Sigmoid colon (tissue), 4 donors: ENCODE data around the gene BBS4.
"Not testable (repeated sequence)": the region's sequence is repeated elsewhere in the genome, so short reads cannot be mapped to it uniquely, and the experiment has no call there.

ENCODE experiments used
- CTCF ChIP-seq, 4 experiments: fragments of 450-650 bp in 3 of 4; fragments of 200-600 bp in 1 of 4; IDR thresholded peaks; one replicate each; pipeline ENCODE4 v1.5.1; 2016 to 2019; ENCODE audit warnings: antibody characterized with exemption in 4 of 4, mild to moderate bottlenecking in 3 of 4, moderate library complexity in 2 of 4
- EP300 ChIP-seq, 4 donors: sonication (generic); formaldehyde crosslinking; IDR thresholded peaks; one replicate each; pipeline ENCODE4 v1.6.1; 2017; ENCODE audit warnings: antibody characterized with exemption in 4 of 4
- POLR2A ChIP-seq, 2 donors: fragments of 450-650 bp; IDR thresholded peaks; one replicate each; pipeline ENCODE4 v1.6.1; 2016; ENCODE audit warnings: antibody characterized with exemption in 2 of 2, mild to moderate bottlenecking in 2 of 2, moderate library complexity in 2 of 2

GRCh38 chr15:72654397-72654796 is 31.6 kb upstream of the BBS4 start, which contains the start of gene GOLGA6B:
- not testable (repeated sequence) for TF ChIP-seq POLR2A, CTCF, EP300 (IDR thresholded peaks at IDR 0.05)
